GM12891 (cell line): ENCODE data around the gene FAM181A.

Source experiments
- POLR2A ChIP-seq: IDR thresholded peaks from 2 replicates; pipeline ENCODE4 v1.6.1; 2011; ENCODE audit warnings: low read depth, low read length, control low read depth
- SPI1 ChIP-seq: IDR thresholded peaks from 2 replicates; pipeline ENCODE4 v1.6.1; 2011; ENCODE audit warnings: low read depth, low read length, control low read depth

DNA sequence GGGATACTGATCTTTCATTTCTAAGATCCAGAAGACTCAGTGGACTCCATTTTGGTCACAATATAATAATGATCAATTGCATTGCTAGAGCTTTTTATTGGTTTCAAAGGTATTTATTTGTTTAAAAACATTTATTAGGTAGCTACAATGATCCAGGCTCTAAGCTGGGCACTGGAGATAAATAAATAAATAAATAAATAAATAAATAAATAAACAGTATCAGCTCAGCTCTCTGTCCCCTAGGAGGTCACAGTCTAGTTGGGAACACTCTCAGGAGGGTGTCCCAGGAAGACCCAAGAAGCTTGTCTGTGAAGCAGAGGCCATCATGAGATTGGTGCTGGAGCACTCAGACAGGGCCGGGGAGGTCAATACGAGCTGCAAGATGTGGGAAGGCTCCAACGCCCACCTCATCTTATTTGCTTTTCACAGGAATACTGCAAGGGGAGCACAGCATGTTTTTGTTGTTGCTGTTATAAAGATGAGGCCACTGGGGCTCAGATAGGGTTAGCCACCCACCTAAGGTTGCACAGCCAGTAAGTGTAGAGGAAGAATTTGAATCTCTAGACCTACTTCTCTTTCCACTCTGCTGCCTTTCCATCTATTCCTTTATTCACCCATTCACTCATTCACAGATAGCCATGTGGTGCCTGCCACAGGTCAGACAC, 33.8 kb downstream of the FAM181A start:
- TF ChIP-seq POLR2A = no peak
- TF ChIP-seq SPI1 = no peak
